Thoracic aorta (tissue), 2 donors: ENCODE data around the gene PITX2. TPM values are rescaled to one million over a fixed set of nuclear protein-coding genes. Genes with fewer than 3 reads are reported as not detected.

ENCODE experiments used
- ATAC-seq: fragments of 150-250 bp; one replicate; pipeline ENCODE4 v1.8.0; 2017; ENCODE audit warnings: low read depth; ENCODE audit not compliant: insufficient number of reproducible peaks, low FRiP score
- DNase-seq: peaks from one replicate; pipeline ENCODE4 v3.0.0-alpha.2; 2020; ENCODE audit warnings: low spot score
- H3K27ac ChIP-seq, 2 donors: fragments of 200-600 bp; sonication (generic); 1 replicate in 1 of 2; 2 replicates in 1 of 2; pipeline ENCODE4 v1.5.1; 2016; ENCODE audit warnings: mild to moderate bottlenecking in 2 of 2, moderate library complexity in 2 of 2
- H3K27me3 ChIP-seq: fragments of 200-600 bp; sonication (generic); replicated peaks from 2 replicates; pipeline ENCODE4 v1.6.0; 2016; ENCODE audit warnings: mild to moderate bottlenecking; ENCODE audit not compliant: insufficient read depth
- H3K36me3 ChIP-seq: fragments of 200-600 bp; sonication (generic); one replicate; pipeline ENCODE4 v1.5.1; 2016
- H3K4me1 ChIP-seq, 2 donors: fragments of 200-600 bp; sonication (generic); 1 replicate in 1 of 2; 2 replicates in 1 of 2; pipeline versions ENCODE4 v1.5.1 to v1.6.0; 2016; ENCODE audit warnings: low read depth in 2 of 2, mild to moderate bottlenecking in 1 of 2; ENCODE audit not compliant: control insufficient read depth in 1 of 2
- H3K4me3 ChIP-seq: fragments of 200-600 bp; sonication (generic); 2 replicates; pipeline ENCODE4 v1.5.1; 2016; ENCODE audit warnings: mild to moderate bottlenecking
- H3K9me3 ChIP-seq: fragments of 200-600 bp; sonication (generic); 2 replicates; pipeline ENCODE4 v1.5.1; 2016
- CTCF ChIP-seq: fragments of 200-600 bp; sonication (generic); IDR thresholded peaks from one replicate; pipeline ENCODE4 v1.5.1; 2019; ENCODE audit warnings: antibody characterized with exemption
- total RNA-seq, 2 donors: library from RNA; depleted of rRNA; stranded (reverse); fragments of >200 nt; gene quantifications; one replicate each; pipeline versions ENCODE4 v1.1.0 to v1.2.3, GENCODE V29; 2016

PITX2 gene
- total RNA-seq, 2 donors from 2014 or later = not detected

- Histone ChIP-seq H3K36me3 (no peaks in the 10 kb centered on the region), H3K4me1 (peaks cover 13 to 14% of the 10 kb centered on the region in 2 donors), H3K27ac (no peak overlapping the region), H3K9me3 (no peaks in the 10 kb centered on the region), H3K4me3 (no peak overlapping the region), H3K27me3 (peaks cover 33% of the 10 kb centered on the region)
- DNase-seq = no peak
- no peak for ATAC-seq
- no peak for TF ChIP-seq CTCF
Observed at GRCh38 chr4:110629214-110629754, 6.4 kb upstream of the PITX2 start.

GRCh38 chr4:110628663-110629213 lies 5.9 kb upstream of the PITX2 start:
- Histone ChIP-seq H3K9me3 (no peaks in the 10 kb centered on the region), H3K27me3 (peaks cover 32% of the 10 kb centered on the region), H3K4me1 (peaks cover 13 to 14% of the 10 kb centered on the region in 2 donors), H3K27ac (no peak overlapping the region), H3K4me3 (no peak overlapping the region), H3K36me3 (no peaks in the 10 kb centered on the region)
- ATAC-seq (no peak), DNase-seq (no peak)
- no peak for TF ChIP-seq CTCF

- ATAC-seq = no peak
- peaks cover 30% of the 10 kb centered on the region for H3K27me3 ChIP-seq
- H3K4me1 ChIP-seq = peaks cover 17 to 18% of the 10 kb centered on the region in 2 donors
Observed at GRCh38 chr4:110627977-110628662, 5.2 kb upstream of the PITX2 start.

GRCh38 chr4:110626532-110627153 lies 3.8 kb upstream of the PITX2 start:
- ATAC-seq = no peak

More at GRCh38 chr4:110627977-110628662, 5.2 kb upstream of the PITX2 start:
- DNase-seq = no peak
- Histone ChIP-seq H3K36me3 (no peaks in the 10 kb centered on the region), H3K9me3 (no peaks in the 10 kb centered on the region), H3K27ac (no peak overlapping the region), H3K4me3 (no peak overlapping the region)
- TF ChIP-seq CTCF = no peak

More at GRCh38 chr4:110626532-110627153, 3.8 kb upstream of the PITX2 start:
- Histone ChIP-seq H3K27ac (no peak overlapping the region), H3K9me3 (no peaks in the 10 kb centered on the region), H3K4me1 (peaks cover 21 to 23% of the 10 kb centered on the region in 2 donors), H3K4me3 (no peak overlapping the region), H3K36me3 (no peaks in the 10 kb centered on the region), H3K27me3 (peaks cover 24% of the 10 kb centered on the region)
- TF ChIP-seq CTCF = no peak
- DNase-seq = no peak
